Measurements from ENCODE around the gene PSME2. TPM values are rescaled to one million over a fixed set of nuclear protein-coding genes. Genes with fewer than 3 reads are reported as not detected.
A peak's percentile ranks its signal among the peaks of the same experiment; 100 is the strongest.

PSME2 gene
- total and polyA plus RNA-seq, 2 of the 13 experiments (the other 11 are each of a cell fraction or from before 2014, with no cell fraction given) = 332 to 716 TPM

DNA sequence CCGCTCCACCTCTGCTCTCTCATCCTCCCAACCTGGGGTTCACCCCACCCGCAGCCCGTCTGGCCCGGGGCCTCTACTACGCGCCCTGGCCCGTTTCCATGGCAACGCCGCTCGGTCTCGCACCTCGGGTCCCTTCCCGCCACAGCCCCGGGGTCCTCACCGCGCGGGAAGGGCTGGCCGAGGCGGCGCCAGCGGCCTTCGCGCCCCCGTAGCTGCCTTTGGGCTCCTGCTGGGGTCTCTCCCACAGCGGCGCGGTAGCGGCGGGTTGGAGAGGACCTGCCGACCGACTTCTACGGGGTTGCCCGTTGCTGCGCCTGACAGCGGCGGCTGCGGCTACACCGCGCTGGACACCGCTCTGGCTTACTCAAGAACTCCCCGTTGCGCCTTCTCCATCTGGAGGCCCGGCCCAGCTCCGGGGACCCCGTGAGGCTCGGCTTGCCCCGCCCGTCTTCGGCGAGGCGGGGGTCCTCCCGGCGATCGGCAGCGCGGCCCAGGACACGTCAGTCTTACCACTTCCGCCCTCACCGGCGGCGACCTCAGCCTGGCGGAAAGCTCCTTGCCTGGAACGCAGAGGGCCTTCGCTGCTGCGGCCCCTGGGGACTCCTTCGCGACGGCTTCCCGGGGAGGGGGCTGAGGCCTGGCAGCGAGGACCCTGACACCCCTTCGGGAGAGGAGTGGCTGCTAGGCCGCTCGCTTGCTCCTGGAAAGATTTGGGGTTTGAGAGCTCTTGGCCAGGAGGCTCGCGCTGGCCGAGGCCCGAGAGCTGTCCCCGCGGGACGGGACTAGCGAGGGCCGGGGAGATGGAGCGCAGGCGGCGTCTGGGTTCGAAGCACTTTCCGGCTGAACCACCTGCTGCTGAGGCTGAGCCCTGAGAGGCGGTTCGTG is 49.0 kb upstream of the PSME2 start, which contains the start of gene TM9SF1 (continued):
- TF ChIP-seq STAG1 (CRISPR knock-in tag; IDR thresholded peaks at IDR 0.05) = no peak; the same call in 1 of the 2 replicates
- TF ChIP-seq, protein P1, sequence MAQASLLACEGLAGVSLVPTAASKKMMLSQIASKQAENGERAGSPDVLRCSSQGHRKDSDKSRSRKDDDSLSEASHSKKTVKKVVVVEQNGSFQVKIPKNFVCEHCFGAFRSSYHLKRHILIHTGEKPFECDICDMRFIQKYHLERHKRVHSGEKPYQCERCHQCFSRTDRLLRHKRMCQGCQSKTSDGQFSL (CRISPR knock-in tag; IDR thresholded peaks at IDR 0.05) = peak; percentile 59
- TF ChIP-seq GATAD1 (CRISPR knock-in tag; IDR thresholded peaks at IDR 0.05) = peak; percentile 98
- TF ChIP-seq, protein P2, sequence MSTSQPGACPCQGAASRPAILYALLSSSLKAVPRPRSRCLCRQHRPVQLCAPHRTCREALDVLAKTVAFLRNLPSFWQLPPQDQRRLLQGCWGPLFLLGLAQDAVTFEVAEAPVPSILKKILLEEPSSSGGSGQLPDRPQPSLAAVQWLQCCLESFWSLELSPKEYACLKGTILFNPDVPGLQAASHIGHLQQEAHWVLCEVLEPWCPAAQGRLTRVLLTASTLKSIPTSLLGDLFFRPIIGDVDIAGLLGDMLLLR (CRISPR knock-in tag; IDR thresholded peaks at IDR 0.05) = peak; percentile 77; the same call in 1 of the 2 replicates
- TF ChIP-seq, protein P3, sequence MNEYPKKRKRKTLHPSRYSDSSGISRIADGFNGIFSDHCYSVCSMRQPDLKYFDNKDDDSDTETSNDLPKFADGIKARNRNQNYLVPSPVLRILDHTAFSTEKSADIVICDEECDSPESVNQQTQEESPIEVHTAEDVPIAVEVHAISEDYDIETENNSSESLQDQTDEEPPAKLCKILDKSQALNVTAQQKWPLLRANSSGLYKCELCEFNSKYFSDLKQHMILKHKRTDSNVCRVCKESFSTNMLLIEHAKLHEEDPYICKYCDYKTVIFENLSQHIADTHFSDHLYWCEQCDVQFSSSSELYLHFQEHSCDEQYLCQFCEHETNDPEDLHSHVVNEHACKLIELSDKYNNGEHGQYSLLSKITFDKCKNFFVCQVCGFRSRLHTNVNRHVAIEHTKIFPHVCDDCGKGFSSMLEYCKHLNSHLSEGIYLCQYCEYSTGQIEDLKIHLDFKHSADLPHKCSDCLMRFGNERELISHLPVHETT (CRISPR knock-in tag; conservative IDR thresholded peaks at IDR 0.05) = peak; percentile 96
- TF ChIP-seq ZNF441 (CRISPR knock-in tag; IDR thresholded peaks at IDR 0.05; ENCODE audit: borderline replicate concordance) = peak; percentile 94
- peak; percentile 95 for TF ChIP-seq ESRRA (CRISPR knock-in tag; IDR thresholded peaks at IDR 0.05; ENCODE audit: low read depth)
- TF ChIP-seq CCAR2 (optimal IDR thresholded peaks at IDR 0.05; ENCODE audit: low read depth, low read length) = peak; percentile 53
- peak; percentile 94 for TF ChIP-seq ZNF225 (CRISPR knock-in tag; IDR thresholded peaks at IDR 0.05)
- peak; percentile 99 for TF ChIP-seq ZNF337 (CRISPR knock-in tag; IDR thresholded peaks at IDR 0.05; ENCODE audit: borderline replicate concordance, low read depth)
- TF ChIP-seq ZNF557 (CRISPR knock-in tag; IDR thresholded peaks at IDR 0.05) = peak; percentile 36; the same call in 1 of the 2 replicates
- TF ChIP-seq ZFP62 (CRISPR knock-in tag; IDR thresholded peaks at IDR 0.05) = no peak
- peak; percentile 99 for TF ChIP-seq ZNF274 (CRISPR knock-in tag; IDR thresholded peaks at IDR 0.05)
- no peak for TF ChIP-seq ZNF589 (CRISPR knock-in tag; conservative IDR thresholded peaks at IDR 0.05)
- TF ChIP-seq HNRNPLL (IDR thresholded peaks at IDR 0.05; ENCODE audit: low read depth, low read length, poor library complexity, severe bottlenecking) = peak; percentile 87
- TF ChIP-seq CENPX (CRISPR knock-in tag; IDR thresholded peaks at IDR 0.05) = no peak
- TF ChIP-seq ZNF816 (CRISPR knock-in tag; IDR thresholded peaks at IDR 0.05; ENCODE audit: borderline replicate concordance) = no peak
- TF ChIP-seq PITX1 (CRISPR knock-in tag; IDR thresholded peaks at IDR 0.05) = peak; percentile 89
- peak; percentile 98; the same call in 1 of the 2 replicates for TF ChIP-seq WIZ (CRISPR knock-in tag; IDR thresholded peaks at IDR 0.05)
- TF ChIP-seq ZNF333 (CRISPR knock-in tag; IDR thresholded peaks at IDR 0.05; ENCODE audit: borderline replicate concordance) = peak; percentile 96
- peak; percentile 85; the same call in 1 of the 2 replicates for TF ChIP-seq SETDB1 (CRISPR knock-in tag; IDR thresholded peaks at IDR 0.05; ENCODE audit: borderline replicate concordance)
- TF ChIP-seq, protein P4, sequence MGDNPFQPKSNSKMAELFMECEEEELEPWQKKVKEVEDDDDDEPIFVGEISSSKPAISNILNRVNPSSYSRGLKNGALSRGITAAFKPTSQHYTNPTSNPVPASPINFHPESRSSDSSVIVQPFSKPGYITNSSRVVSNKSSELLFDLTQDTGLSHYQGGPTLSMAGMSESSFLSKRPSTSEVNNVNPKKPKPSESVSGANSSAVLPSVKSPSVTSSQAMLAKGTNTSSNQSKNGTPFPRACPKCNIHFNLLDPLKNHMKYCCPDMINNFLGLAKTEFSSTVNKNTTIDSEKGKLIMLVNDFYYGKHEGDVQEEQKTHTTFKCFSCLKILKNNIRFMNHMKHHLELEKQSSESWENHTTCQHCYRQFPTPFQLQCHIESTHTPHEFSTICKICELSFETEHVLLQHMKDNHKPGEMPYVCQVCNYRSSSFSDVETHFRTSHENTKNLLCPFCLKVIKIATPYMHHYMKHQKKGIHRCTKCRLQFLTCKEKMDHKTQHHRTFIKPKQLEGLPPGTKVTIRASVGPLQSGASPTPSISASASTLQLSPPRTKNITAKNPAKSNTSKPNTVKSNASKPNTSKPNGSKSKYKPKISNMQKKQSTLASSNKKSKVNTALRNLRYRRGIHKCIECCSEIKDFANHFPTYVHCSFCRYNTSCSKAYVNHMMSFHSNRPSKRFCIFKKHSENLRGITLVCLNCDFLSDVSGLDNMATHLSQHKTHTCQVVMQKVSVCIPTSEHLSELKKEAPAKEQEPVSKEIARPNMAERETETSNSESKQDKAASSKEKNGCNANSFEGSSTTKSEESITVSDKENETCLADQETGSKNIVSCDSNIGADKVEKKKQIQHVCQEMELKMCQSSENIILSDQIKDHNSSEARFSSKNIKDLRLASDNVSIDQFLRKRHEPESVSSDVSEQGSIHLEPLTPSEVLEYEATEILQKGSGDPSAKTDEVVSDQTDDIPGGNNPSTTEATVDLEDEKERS (CRISPR knock-in tag; IDR thresholded peaks at IDR 0.05) = peak; percentile 99
- TF ChIP-seq HNRNPL (IDR thresholded peaks at IDR 0.05; ENCODE audit: low read depth, low read length) = peak; percentile 73; the same call in 1 of the 2 replicates
- peak; percentile 100 for TF ChIP-seq RBFOX2 (IDR thresholded peaks at IDR 0.05; ENCODE audit: low read depth, low read length)
- peak; percentile 99 for TF ChIP-seq RARG (CRISPR knock-in tag; IDR thresholded peaks at IDR 0.05; ENCODE audit: low read depth)
